Mesenchymal stem cell (in vitro differentiated cells and primary cell): Measurements from ENCODE around the gene SFN.

ENCODE experiments used
- DNase-seq: peaks from one replicate; pipeline ENCODE4 v3.0.0-alpha.2; 2013
- H2AFZ ChIP-seq: one replicate; pipeline ENCODE4 v1.6.1; 2013; ENCODE audit warnings: low read depth, mild to moderate bottlenecking, control low read depth, inconsistent platforms, low read length, moderate library complexity
- H2AK5ac ChIP-seq: 2 replicates; pipeline ENCODE4 v1.6.1; 2013; ENCODE audit warnings: low read length, moderate library complexity, mild to moderate bottlenecking, inconsistent platforms; ENCODE audit not compliant: severe bottlenecking
- H2BK120ac ChIP-seq: one replicate; pipeline ENCODE4 v1.6.1; 2013; ENCODE audit warnings: low read depth, mild to moderate bottlenecking, inconsistent platforms, low read length, moderate library complexity
- H2BK12ac ChIP-seq, 2 experiments: one replicate each; pipeline ENCODE4 v1.6.1; 2013; ENCODE audit warnings: inconsistent platforms in 2 of 2, low read length in 2 of 2, mild to moderate bottlenecking in 2 of 2, moderate library complexity in 2 of 2, control low read depth in 1 of 2
- H2BK15ac ChIP-seq: one replicate; pipeline ENCODE4 v1.6.1; 2013; ENCODE audit warnings: mild to moderate bottlenecking, low read depth, inconsistent platforms; ENCODE audit not compliant: poor library complexity, severe bottlenecking
- H2BK5ac ChIP-seq: 2 replicates; pipeline ENCODE4 v1.6.1; 2013; ENCODE audit warnings: low read depth, mild to moderate bottlenecking, low read length, control low read depth, inconsistent platforms; ENCODE audit not compliant: poor library complexity, severe bottlenecking
- H3K14ac ChIP-seq, 2 experiments: one replicate each; pipeline ENCODE4 v1.6.1; 2013; ENCODE audit warnings: inconsistent platforms in 2 of 2, low read length in 2 of 2, control low read depth in 1 of 2, mild to moderate bottlenecking in 1 of 2, moderate library complexity in 1 of 2
- H3K18ac ChIP-seq, 2 experiments: one replicate each; pipeline ENCODE4 v1.6.1; 2013; ENCODE audit warnings: inconsistent platforms in 2 of 2, low read length in 2 of 2, control low read depth in 1 of 2, low read depth in 1 of 2, mild to moderate bottlenecking in 1 of 2
- H3K23ac ChIP-seq, 2 experiments: one replicate each; pipeline ENCODE4 v1.6.1; 2013; ENCODE audit warnings: inconsistent platforms in 2 of 2, low read length in 2 of 2, mild to moderate bottlenecking in 2 of 2, moderate library complexity in 2 of 2, control low read depth in 1 of 2
- H3K27ac ChIP-seq: 2 replicates; pipeline ENCODE4 v1.5.1; 2013; ENCODE audit warnings: mild to moderate bottlenecking, moderate library complexity, low read length, control low read depth, inconsistent platforms; ENCODE audit not compliant: poor library complexity, severe bottlenecking
- H3K27me3 ChIP-seq, 2 experiments: 2 replicates each; pipeline versions ENCODE4 v1.6.1 to v1.7.0; 2013; ENCODE audit warnings: low read length in 2 of 2, mild to moderate bottlenecking in 2 of 2, moderate library complexity in 2 of 2, control low read depth in 1 of 2, inconsistent platforms in 1 of 2; ENCODE audit not compliant: control insufficient read depth in 1 of 2, insufficient read depth in 1 of 2
- H3K36me3 ChIP-seq, 2 experiments: 2 replicates each; pipeline versions ENCODE4 v1.6.1 to v1.7.0; 2013; ENCODE audit warnings: low read length in 2 of 2, control low read depth in 1 of 2, inconsistent platforms in 1 of 2, low read depth in 1 of 2, mild to moderate bottlenecking in 1 of 2; ENCODE audit not compliant: insufficient read depth in 2 of 2, control insufficient read depth in 1 of 2
- H3K4ac ChIP-seq, 2 experiments: one replicate each; pipeline ENCODE4 v1.6.1; 2013; ENCODE audit warnings: inconsistent platforms in 2 of 2, low read length in 2 of 2, mild to moderate bottlenecking in 2 of 2, moderate library complexity in 2 of 2, control low read depth in 1 of 2, low read depth in 1 of 2
- H3K4me1 ChIP-seq: 2 replicates; pipeline ENCODE4 v1.6.1; 2013; ENCODE audit warnings: low read depth, low read length, control low read depth; ENCODE audit not compliant: control insufficient read depth, insufficient read depth
- H3K4me2 ChIP-seq: 2 replicates; pipeline ENCODE4 v1.6.1; 2013; ENCODE audit warnings: low read length, mild to moderate bottlenecking, inconsistent platforms; ENCODE audit not compliant: poor library complexity, severe bottlenecking
- H3K4me3 ChIP-seq, 2 experiments: 2 replicates each; pipeline versions ENCODE4 v1.5.1 to v1.7.0; 2013; ENCODE audit warnings: low read length in 2 of 2, mild to moderate bottlenecking in 2 of 2, control low read depth in 1 of 2, low read depth in 1 of 2; ENCODE audit not compliant: insufficient read depth in 1 of 2
- H3K79me1 ChIP-seq: replicated peaks from 2 replicates; pipeline ENCODE4 v1.6.1; 2013; ENCODE audit warnings: mild to moderate bottlenecking, control low read depth, low read length, inconsistent platforms; ENCODE audit not compliant: poor library complexity, severe bottlenecking
- H3K9ac ChIP-seq: 2 replicates; pipeline ENCODE4 v1.7.0; 2013; ENCODE audit warnings: mild to moderate bottlenecking, low read length, moderate library complexity
- H3K9me3 ChIP-seq: 2 replicates; pipeline ENCODE4 v1.7.0; 2013; ENCODE audit warnings: mild to moderate bottlenecking, low read length; ENCODE audit not compliant: control insufficient read depth
- H4K8ac ChIP-seq: one replicate; pipeline ENCODE4 v1.6.1; 2013; ENCODE audit warnings: inconsistent platforms, mild to moderate bottlenecking, low read length, moderate library complexity
- H4K91ac ChIP-seq: one replicate; pipeline ENCODE4 v1.6.1; 2013; ENCODE audit warnings: mild to moderate bottlenecking, low read length, inconsistent platforms
- WGBS: methylation state at CpG from one replicate; pipeline ENCODE4 v1.1.7; 2013; ENCODE audit warnings: mixed read lengths; 5-methylcytosine and 5-hydroxymethylcytosine counted together

The SFN gene

GRCh38 chr1:26882696-26883463 lies 19.9 kb downstream of the SFN start:
- Histone ChIP-seq H3K23ac (no peak overlapping the region), H3K18ac (no peak overlapping the region), H3K4me2 (no peak overlapping the region), H3K27me3 (no peaks in the 10 kb centered on the region), H2BK5ac (no peak overlapping the region), H2AK5ac (no peak overlapping the region), H3K36me3 (peaks cover 59 to 86% of the 10 kb centered on the region in 2 experiments), H2BK15ac (no peak overlapping the region), H2AFZ (no peak overlapping the region), H3K4me3 (no peak overlapping the region), H4K8ac (no peak overlapping the region), H2BK120ac (no peak overlapping the region), H3K79me1 (peaks cover 23% of the 10 kb centered on the region), H3K4ac (no peak overlapping the region), H4K91ac (no peak overlapping the region), H3K9me3 (no peaks in the 10 kb centered on the region), H3K27ac (no peak overlapping the region), H3K14ac (no peak overlapping the region), H3K4me1 (no peaks in the 10 kb centered on the region), H2BK12ac (no peak overlapping the region), H3K9ac (no peak overlapping the region)
- no peak for DNase-seq
- WGBS: 96% methylated on average over 5 of the region's 5 CpGs

GRCh38 chr1:26887125-26887524 lies 24.2 kb downstream of the SFN start:
- Histone ChIP-seq H2BK15ac (no peak overlapping the region), H3K4me1 (peaks cover 9% of the 10 kb centered on the region), H2BK120ac (no peak overlapping the region), H3K18ac (no peak overlapping the region), H3K36me3 (peaks cover 50 to 75% of the 10 kb centered on the region in 2 experiments), H2AK5ac (no peak overlapping the region), H3K9ac (no peak overlapping the region), H3K9me3 (no peaks in the 10 kb centered on the region), H2BK5ac (no peak overlapping the region), H2AFZ (no peak overlapping the region), H3K23ac (no peak overlapping the region), H2BK12ac (no peak overlapping the region), H3K27ac (no peak overlapping the region), H4K8ac (no peak overlapping the region), H3K79me1 (peaks cover 24% of the 10 kb centered on the region), H3K14ac (no peak overlapping the region), H3K27me3 (no peaks in the 10 kb centered on the region), H3K4me3 (no peak overlapping the region), H3K4me2 (no peak overlapping the region), H3K4ac (no peak overlapping the region), H4K91ac (no peak overlapping the region)
- DNase-seq: peak; percentile 67
- 100% methylated on average over 1 of the region's 1 CpG for WGBS

- no peak overlapping the region for H2BK5ac ChIP-seq
- peaks cover 22% of the 10 kb centered on the region for H3K79me1 ChIP-seq
- H2BK120ac ChIP-seq: no peak overlapping the region
- H3K36me3 ChIP-seq: peaks cover 50 to 75% of the 10 kb centered on the region in 2 experiments
- no peak overlapping the region for H2AK5ac ChIP-seq
- H3K27ac ChIP-seq: no peak overlapping the region
- no peak overlapping the region for H3K4ac ChIP-seq
- no peaks in the 10 kb centered on the region for H3K9me3 ChIP-seq
- H2BK12ac ChIP-seq: no peak overlapping the region
- 83% methylated on average over 1 of the region's 1 CpG for WGBS
- no peak overlapping the region for H4K91ac ChIP-seq
- peak overlapping the region; percentile 97 for H3K9ac ChIP-seq
- H2BK15ac ChIP-seq: no peak overlapping the region
- no peak overlapping the region for H3K23ac ChIP-seq
- no peak overlapping the region for H3K4me2 ChIP-seq
- no peak for DNase-seq
- H3K18ac ChIP-seq: no peak overlapping the region
- no peak overlapping the region for H3K14ac ChIP-seq
- H2AFZ ChIP-seq: no peak overlapping the region
- H3K4me1 ChIP-seq: peaks cover 9% of the 10 kb centered on the region
- H4K8ac ChIP-seq: no peak overlapping the region
- H3K4me3 ChIP-seq: peak overlapping the region in 1 of 2 experiments; percentile 100
- H3K27me3 ChIP-seq: no peaks in the 10 kb centered on the region
Observed at GRCh38 chr1:26888231-26888630, 25.3 kb downstream of the SFN start.

DNA sequence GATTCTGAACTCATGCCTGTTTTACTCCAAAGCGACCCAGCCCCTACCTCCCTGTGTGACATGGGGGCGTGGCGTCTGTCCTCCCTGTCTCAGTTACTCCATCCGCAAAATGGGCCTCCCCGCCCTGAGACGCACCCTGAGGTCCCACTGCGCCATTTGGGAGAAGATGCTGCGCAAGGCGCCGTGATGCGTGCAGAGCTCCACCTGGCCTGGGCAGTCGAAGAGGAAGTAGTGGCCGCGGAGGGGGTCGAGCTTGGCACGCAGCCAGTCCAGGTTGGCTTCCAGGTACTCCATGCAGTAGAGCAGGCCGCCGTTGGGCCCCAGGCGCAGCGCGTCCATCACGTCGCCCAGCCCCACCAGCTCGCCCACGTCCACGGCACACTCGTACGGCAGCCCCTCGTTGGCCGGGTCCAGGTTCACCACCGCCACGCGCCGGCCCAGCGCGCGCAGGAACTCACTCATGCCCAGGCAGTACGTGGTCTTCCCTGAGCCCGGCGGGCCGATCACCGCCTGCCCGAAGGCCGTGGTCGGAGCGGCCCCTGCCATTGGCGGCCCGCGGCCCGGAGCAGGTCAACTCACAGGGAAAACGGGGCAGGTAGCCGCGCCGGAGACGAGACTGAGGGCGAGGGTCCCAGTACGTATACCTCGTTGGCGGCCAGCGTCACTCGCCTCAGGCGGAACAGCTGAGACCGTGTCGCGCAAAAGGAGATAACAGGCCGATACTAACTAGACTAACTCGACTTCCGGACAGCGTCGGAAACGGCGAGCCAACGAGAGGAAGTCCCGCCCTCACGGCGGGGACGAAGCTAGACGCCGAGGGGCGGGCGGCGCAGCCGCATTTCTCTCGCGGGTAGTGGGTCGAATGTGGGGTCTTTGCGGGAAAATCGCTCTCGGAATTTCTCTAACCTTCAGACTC lies 26.9 kb downstream of the SFN start, which contains the start of gene GPN2:
TSS of gene GPN2 (minus strand) at position 733 of the 916 bp plus-strand sequence. CDS start at position 546, 187 bp downstream.
- Histone ChIP-seq H3K4me1 (peaks cover 9% of the 10 kb centered on the region), H2BK120ac (peak within 1 kb of the TSS; percentile 42), H4K91ac (peak within 1 kb of the TSS; percentile 91), H3K27ac (peak within 1 kb of the TSS; percentile 66), H3K36me3 (peaks cover 48 to 74% of the 10 kb centered on the region in 2 experiments), H3K23ac (peak within 1 kb of the TSS in 1 of 2 experiments; percentile 36), H2BK12ac (peak within 1 kb of the TSS in 1 of 2 experiments; percentile 1), H3K9me3 (no peaks in the 10 kb centered on the region), H2BK15ac (peak within 1 kb of the TSS; percentile 80), H3K4ac (peak within 1 kb of the TSS; percentile 85 to 90), H2AK5ac (peak within 1 kb of the TSS; percentile 49), H3K79me1 (peaks cover 25% of the 10 kb centered on the region), H3K27me3 (no peaks in the 10 kb centered on the region), H3K14ac (peak within 1 kb of the TSS in 1 of 2 experiments; percentile 75), H3K18ac (peak within 1 kb of the TSS; percentile 84 to 93), H4K8ac (peak within 1 kb of the TSS; percentile 95), H3K4me3 (peak within 1 kb of the TSS; percentile 88 to 100), H2AFZ (peak within 1 kb of the TSS; percentile 73), H3K9ac (peak within 1 kb of the TSS; percentile 97), H3K4me2 (peak within 1 kb of the TSS; percentile 73), H2BK5ac (peak within 1 kb of the TSS; percentile 59)
- 5% methylated on average over 81 of the region's 89 CpGs for WGBS
- DNase-seq: peak; percentile 84
